Tibial nerve (tissue), 4 donors: ENCODE measurements around the gene TICAM2.
A peak's percentile ranks its signal among the peaks of the same experiment; 100 is the strongest.

ENCODE experiments used
- CTCF ChIP-seq, 5 experiments: fragments of 200-600 bp in 3 of 5; fragments of 450-650 bp in 2 of 5; sonication (generic) in 3 of 5; IDR thresholded peaks; one replicate each; pipeline ENCODE4 v1.5.1; 2016 to 2019; ENCODE audit warnings: antibody characterized with exemption in 5 of 5, mild to moderate bottlenecking in 3 of 5, moderate library complexity in 2 of 5
- EP300 ChIP-seq, 2 donors: sonication (generic); formaldehyde crosslinking; IDR thresholded peaks; one replicate each; pipeline ENCODE4 v1.6.1; 2017; ENCODE audit warnings: antibody characterized with exemption in 2 of 2, mild to moderate bottlenecking in 1 of 2

- TF ChIP-seq CTCF (IDR thresholded peaks at IDR 0.05) (peak in 3 of 5 experiments; percentile 3 to 37 (median 33)), EP300 (IDR thresholded peaks at IDR 0.05) (peak; percentile 94 to 97)
Measured at GRCh38 chr5:115625579-115626444, 23.5 kb upstream of the TICAM2 start, which contains the start of gene TMED7.
